T-helper 22 cell (primary cell): Measurements from ENCODE around the gene KCTD17.

Source experiments
- DNase-seq: peaks from one replicate; pipeline ENCODE4 v3.0.0-alpha.2; 2020; ENCODE audit warnings: low read depth

The KCTD17 gene

DNA sequence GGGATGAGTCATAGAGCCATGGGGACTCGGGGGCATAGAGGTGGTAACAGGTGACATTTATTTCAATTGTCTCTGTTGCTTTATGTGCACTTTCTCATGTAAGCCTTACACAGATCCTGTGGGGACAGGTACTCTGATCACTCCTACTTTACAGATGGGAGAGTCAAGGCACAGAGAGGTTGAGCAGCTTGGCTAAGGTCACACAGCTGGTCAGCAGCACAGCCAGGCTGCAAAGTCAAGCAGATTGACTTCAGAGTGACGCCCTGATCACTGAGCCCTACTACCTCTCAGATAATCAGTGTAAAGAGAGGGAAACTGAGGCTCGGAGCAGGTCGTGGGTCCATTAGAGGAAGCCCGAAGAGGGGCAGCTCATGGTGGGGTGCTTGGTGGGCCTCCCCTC, 54.4 kb downstream of the KCTD17 start:
- DNase-seq = no peak

DNA sequence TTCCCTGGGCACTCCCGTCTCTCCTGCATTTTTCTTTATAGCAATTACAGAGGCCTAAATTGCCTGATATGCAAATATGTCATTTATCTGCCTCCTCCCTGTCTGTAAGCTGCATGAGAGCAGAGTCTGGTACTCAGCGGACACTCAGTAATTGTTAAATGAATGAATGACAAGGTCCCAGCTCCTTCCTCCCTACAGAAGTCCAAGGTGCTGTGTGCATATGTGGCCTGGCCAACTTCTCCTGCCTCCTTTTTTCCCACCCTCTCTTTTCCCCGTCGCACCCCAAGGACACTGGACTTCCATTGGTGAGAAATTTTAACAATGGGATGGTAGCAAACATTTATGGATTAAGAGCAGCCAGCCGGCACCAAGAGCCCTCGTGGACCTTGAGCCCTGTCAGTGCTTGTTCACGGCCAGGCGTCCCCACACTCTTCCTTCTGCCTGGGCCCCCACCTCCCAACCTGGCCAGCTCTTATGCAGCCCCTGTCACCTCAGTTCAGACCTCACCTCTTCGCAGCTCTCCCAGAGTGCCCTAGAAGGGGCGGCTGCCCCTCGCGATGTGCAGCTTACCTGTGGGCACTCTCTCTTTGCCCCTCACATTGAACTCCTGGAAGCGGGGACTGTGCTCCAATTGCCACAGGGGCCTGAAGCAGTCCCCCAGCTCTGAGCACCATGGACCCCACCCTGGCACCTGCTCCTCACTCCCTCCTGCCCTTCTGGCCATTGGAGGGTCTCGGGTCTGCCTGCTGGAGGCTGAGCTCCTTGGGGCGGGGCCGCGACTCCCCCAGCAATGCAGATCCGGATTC, 56.5 kb downstream of the KCTD17 start:
- no peak for DNase-seq

DNA sequence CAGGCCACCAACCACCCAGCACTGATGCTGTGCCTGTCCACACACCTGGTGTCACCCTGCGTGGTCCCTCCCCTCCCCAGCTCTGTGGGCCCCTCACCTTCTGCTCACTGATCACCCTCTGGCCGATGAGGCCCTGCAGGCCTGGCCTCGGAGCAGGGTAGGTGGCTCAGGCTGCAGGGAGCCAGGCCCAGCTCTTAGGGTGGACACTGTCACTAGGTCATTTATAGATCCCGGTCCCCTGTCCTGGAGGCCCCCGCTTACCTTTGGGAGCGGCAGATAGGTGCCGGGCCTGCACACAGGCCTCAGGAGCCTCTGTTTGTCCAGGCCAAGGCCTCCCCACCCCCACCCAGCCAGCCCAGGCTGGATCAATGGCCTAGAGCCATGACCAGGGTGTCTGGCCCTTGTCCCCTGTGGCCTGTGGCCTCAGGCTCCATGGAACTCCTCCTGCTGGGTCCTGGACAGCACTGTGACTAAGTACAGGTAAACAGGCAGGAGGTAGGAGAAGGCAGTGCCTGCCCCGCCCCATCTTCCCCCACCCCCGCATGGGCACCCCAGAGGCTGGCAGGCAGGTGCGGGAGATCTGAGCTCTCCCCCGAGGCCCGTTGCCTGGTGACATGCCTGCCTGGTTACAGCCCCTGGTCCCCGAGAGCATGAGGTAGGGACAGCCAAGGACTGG, 57.8 kb downstream of the KCTD17 start, which contains the start of gene TMPRSS6:
Gene TMPRSS6, minus strand, starts transcription at position 472 of the 676 bp plus-strand sequence. CDS start 6,296 bp downstream, outside the sequence.
- DNase-seq = no peak

DNA sequence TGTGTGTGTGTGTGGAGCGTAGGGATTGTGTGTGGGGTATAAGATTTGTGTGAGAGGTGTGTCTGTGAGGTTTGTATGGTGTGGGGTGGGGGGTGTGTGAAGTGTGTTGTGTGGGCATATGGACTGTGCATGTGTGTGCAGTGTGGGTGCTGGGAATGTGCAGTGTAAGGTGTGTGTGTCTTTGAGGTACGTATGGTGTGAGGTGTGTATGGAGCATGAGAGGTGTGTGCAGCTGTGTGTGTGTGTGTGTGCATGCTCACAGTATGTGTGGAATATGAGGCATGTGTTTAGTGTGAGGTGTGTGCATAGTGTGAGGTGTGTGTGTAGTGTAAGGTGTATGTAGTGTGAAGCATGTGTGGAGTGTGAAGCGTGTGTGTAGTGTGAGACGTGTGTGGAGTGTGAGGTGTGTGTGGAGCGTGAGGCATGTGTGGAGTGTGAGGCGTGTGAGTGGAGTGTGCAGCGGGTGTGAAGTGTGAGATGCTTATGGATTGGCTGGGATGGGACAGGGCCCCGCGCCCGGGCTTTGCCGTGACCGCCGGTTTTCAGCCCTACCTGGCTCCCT, 59.7 kb downstream of the KCTD17 start:
- no peak for DNase-seq

DNA sequence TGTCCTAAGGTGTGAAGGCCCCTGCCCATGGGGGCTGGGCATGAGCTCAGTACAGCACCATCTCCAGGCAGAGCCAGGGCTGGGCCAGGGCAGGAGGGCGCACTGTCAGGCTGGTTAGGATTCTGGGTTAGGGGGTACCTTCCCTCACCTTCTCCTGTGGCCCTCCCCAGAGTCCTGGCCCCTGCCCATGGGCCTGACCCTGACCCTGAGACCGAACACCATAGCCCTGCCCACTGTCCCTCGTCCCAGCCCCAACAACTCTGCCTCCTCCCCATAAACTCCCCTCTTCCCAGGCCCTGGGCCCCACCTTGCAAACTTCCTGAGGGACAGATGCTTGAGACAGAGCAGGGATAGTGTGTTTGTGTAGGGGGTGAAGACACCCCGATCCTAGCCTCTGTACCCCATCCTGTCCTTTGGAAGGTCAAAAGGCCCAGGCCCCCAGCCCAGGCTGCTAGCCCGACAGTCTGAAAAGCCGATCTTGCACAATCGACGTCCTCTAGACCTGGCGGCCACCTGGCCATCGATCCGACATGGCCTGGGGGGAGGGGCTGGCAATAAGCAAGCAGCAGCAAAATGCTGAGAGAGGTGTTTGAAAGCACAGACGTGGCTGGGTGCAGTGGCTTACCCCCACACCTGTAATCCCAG, 60.7 kb downstream of the KCTD17 start:
- no peak for DNase-seq
